GOT3 (cell line): Measurements from ENCODE around the gene MUC15.
"Not testable (repeated sequence)": the region's sequence is repeated elsewhere in the genome, so short reads cannot be mapped to it uniquely, and the experiment has no call there.

Experiments
- DNase-seq: peaks from one replicate; lab custom pipeline; 2025; ENCODE audit warnings: mixed read lengths; lab: John Stamatoyannopoulos, UW

MUC15 gene

GRCh38 chr11:26571861-26572654 is at the start of gene MUC15:
TSS of gene MUC15 (minus strand) at chr11:26572263. CDS start at chr11:26567094, 5,169 bp downstream.
- no peak for DNase-seq

- no peak for DNase-seq
Measured at GRCh38 chr11:26621132-26621531, 49.1 kb upstream of the MUC15 start.

- no peak for DNase-seq
Measured at GRCh38 chr11:26620282-26621045, 48.4 kb upstream of the MUC15 start.

- no peak for DNase-seq
Measured at GRCh38 chr11:26618441-26618840, 46.4 kb upstream of the MUC15 start.

GRCh38 chr11:26613759-26614158 is 41.7 kb upstream of the MUC15 start:
- DNase-seq = no peak

- DNase-seq = no peak
Measured at GRCh38 chr11:26608507-26609146, 36.6 kb upstream of the MUC15 start.

- no peak for DNase-seq
Measured at GRCh38 chr11:26607725-26608506, 35.9 kb upstream of the MUC15 start.

GRCh38 chr11:26599876-26600434 is 27.9 kb upstream of the MUC15 start:
- DNase-seq = no peak

GRCh38 chr11:26599425-26599824 is 27.4 kb upstream of the MUC15 start:
- DNase-seq = no peak

GRCh38 chr11:26597899-26598298 is 25.8 kb upstream of the MUC15 start:
- DNase-seq = no peak

- DNase-seq = not testable (repeated sequence)
Measured at GRCh38 chr11:26597049-26597689, 25.1 kb upstream of the MUC15 start.

GRCh38 chr11:26595207-26595865 is 23.3 kb upstream of the MUC15 start:
- not testable (repeated sequence) for DNase-seq

- no peak for DNase-seq
Measured at GRCh38 chr11:26593691-26594090, 21.6 kb upstream of the MUC15 start.

- DNase-seq = no peak
Measured at GRCh38 chr11:26587073-26587472, 15.0 kb upstream of the MUC15 start.

- DNase-seq = no peak
Measured at GRCh38 chr11:26584818-26585217, 12.8 kb upstream of the MUC15 start.

- DNase-seq = no peak
Measured at GRCh38 chr11:26583550-26583949, 11.5 kb upstream of the MUC15 start.

- no peak for DNase-seq
Measured at GRCh38 chr11:26580929-26581328, 8.9 kb upstream of the MUC15 start.

- DNase-seq = no peak
Measured at GRCh38 chr11:26579683-26580082, 7.6 kb upstream of the MUC15 start.

- DNase-seq = no peak
Measured at GRCh38 chr11:26578998-26579661, 7.1 kb upstream of the MUC15 start.

- no peak for DNase-seq
Measured at GRCh38 chr11:26575946-26576345, 3.9 kb upstream of the MUC15 start.
